ENCODE measurements around the gene CECR2. TPM values are rescaled to one million over a fixed set of nuclear protein-coding genes. Genes with fewer than 3 reads are reported as not detected.

The CECR2 gene
- total and polyA plus RNA-seq, 2 of the 8 experiments (the other 6 are each of a cell fraction or from before 2014, with no cell fraction given) = 18.3 to 123 TPM

GRCh38 chr22:17508110-17508509, 138.8 kb downstream of the CECR2 start:
- no peak overlapping the region for H2BK12ac ChIP-seq (ENCODE audit: low read depth, low read length)
- no peak overlapping the region for H4K91ac ChIP-seq (replicated peaks; ENCODE audit: insufficient read length, low read length)
- H3K56ac ChIP-seq (replicated peaks; ENCODE audit: insufficient read length, low read depth, low read length) = no peak overlapping the region
- H3K4me2 ChIP-seq (ENCODE audit: insufficient read depth in 1 of 2, low read depth in 2 of 2, low read length in 2 of 2) = no peak overlapping the region
- H2BK15ac ChIP-seq (ENCODE audit: low read length) = no peak overlapping the region
- WGBS, 2 experiments (ENCODE audit: extremely low coverage in 1 of 2, insufficient coverage in 1 of 2, insufficient read length in 1 of 2, insufficient replicate concordance in 2 of 2, low coverage in 1 of 2, low lambda C conversion rate in 2 of 2, missing lambda C conversion rate in 1 of 2) = 99% methylated on average over 3 of the region's 3 CpGs; no CpG with 5 or more reads in 1 of the 2 experiments
- H3K4me3 ChIP-seq (ENCODE audit: extremely low read depth in 1 of 4, insufficient read depth in 2 of 4, low read depth in 3 of 4, low read length in 4 of 4) = no peak overlapping the region
- ChIA-PET POLR2A (ENCODE audit: partially characterized antibody) (interaction anchor here (1.0 kb wide), 1 partner anchor 12 kb away, joined by 3 read pairs; no protein-coding TSS in a partner anchor), CTCF (ENCODE audit: partially characterized antibody) (no interaction called here)
- H2BK120ac ChIP-seq (replicated peaks; ENCODE audit: low read depth, low read length) = no peak overlapping the region
- no peak overlapping the region for H2AFZ ChIP-seq (ENCODE audit: low read length)
- H3K79me1 ChIP-seq (ENCODE audit: low read depth, low read length) = no peaks in the 10 kb centered on the region; the same call in 1 of the 2 replicates
- no peak overlapping the region for H3K23ac ChIP-seq (ENCODE audit: insufficient read length)
- H3K27ac ChIP-seq (ENCODE audit: low read depth, low read length) = no peak overlapping the region
- no peak overlapping the region for H3K9ac ChIP-seq (replicated peaks in 1 of 4; ENCODE audit: extremely low read depth in 1 of 4, low read depth in 3 of 4, low read length in 3 of 4)
- H3K4ac ChIP-seq (replicated peaks; ENCODE audit: insufficient read length, low read depth, low read length) = no peak overlapping the region
- H4K20me1 ChIP-seq (replicated peaks in 1 of 2; ENCODE audit: control insufficient read depth in 1 of 2, insufficient read depth in 2 of 2, low read length in 2 of 2) = peaks cover 2% of the 10 kb centered on the region in 2 experiments
- H3K14ac ChIP-seq (ENCODE audit: insufficient read length) = no peak overlapping the region
- no peak overlapping the region for H2BK20ac ChIP-seq (ENCODE audit: low read length)
- H4K8ac ChIP-seq (ENCODE audit: extremely low read depth, insufficient read depth, low read length) = no peak overlapping the region
- no peaks in the 10 kb centered on the region for H3K4me1 ChIP-seq (replicated peaks in 1 of 4; ENCODE audit: control insufficient read depth in 3 of 4, insufficient read depth in 4 of 4, low read length in 3 of 4)
- H3K9me3 ChIP-seq (ENCODE audit: insufficient read depth in 2 of 2, low read depth in 1 of 2, low read length in 1 of 2) = no peaks in the 10 kb centered on the region
- no peak overlapping the region for H3K18ac ChIP-seq (ENCODE audit: extremely low read depth, low read length)
- H3K36me3 ChIP-seq (ENCODE audit: control insufficient read depth in 2 of 4, insufficient read depth in 4 of 4, low read length in 3 of 4) = peaks cover 21 to 74% (median 55%) of the 10 kb centered on the region in 4 experiments
- FAIRE-seq = no peak
- no peak overlapping the region for H2AK5ac ChIP-seq (ENCODE audit: low read depth, low read length)
- H3K27me3 ChIP-seq (replicated peaks in 1 of 4; ENCODE audit: control insufficient read depth in 3 of 4, extremely low read depth in 1 of 4, insufficient read depth in 3 of 4, low read length in 3 of 4) = no peaks in the 10 kb centered on the region
- H4K5ac ChIP-seq (ENCODE audit: insufficient read length, low read depth, low read length) = no peak overlapping the region
- peaks cover 0 to 10% of the 10 kb centered on the region in 2 experiments; a peak in 1 of 4 replicates for H3K79me2 ChIP-seq (ENCODE audit: control insufficient read depth in 1 of 2, insufficient read depth in 2 of 2, low read length in 2 of 2)
- no peaks in the 10 kb centered on the region for H3K23me2 ChIP-seq (ENCODE audit: low read depth, low read length)
- H2BK5ac ChIP-seq (ENCODE audit: low read depth, low read length) = no peak overlapping the region
- no peak for DNase-seq (ENCODE audit: low read depth in 1 of 2, low spot score in 2 of 2)
- no peak for TF ChIP-seq RNF2 (IDR thresholded peaks at IDR 0.05; ENCODE audit: borderline replicate concordance, low read depth, low read length, missing control alignments, poor library complexity, severe bottlenecking)
- TF ChIP-seq JUND (IDR thresholded peaks at IDR 0.05; ENCODE audit: low read length) = no peak
- TF ChIP-seq PHF8 (conservative IDR thresholded peaks at IDR 0.05; ENCODE audit: low read depth, low read length) = no peak
- TF ChIP-seq TAF1 (IDR thresholded peaks at IDR 0.05; ENCODE audit: low read depth, low read length) = no peak
- TF ChIP-seq HDAC6 (IDR thresholded peaks at IDR 0.05; ENCODE audit: low read depth, low read length) = no peak
- no peak for TF ChIP-seq EGR1 (IDR thresholded peaks at IDR 0.05; ENCODE audit: borderline replicate concordance, low read depth, low read length)
- TF ChIP-seq GTF2F1 (IDR thresholded peaks at IDR 0.05; ENCODE audit: borderline replicate concordance, low read depth, low read length) = no peak
- TF ChIP-seq EZH2 (IDR thresholded peaks at IDR 0.05; ENCODE audit: low read depth, low read length, severe bottlenecking) = no peak
- TF ChIP-seq SUZ12 (IDR thresholded peaks at IDR 0.05; ENCODE audit: low read length) = no peak
- no peak for TF ChIP-seq KDM5A (IDR thresholded peaks at IDR 0.05; ENCODE audit: low read length)
- TF ChIP-seq RFX5 (IDR thresholded peaks at IDR 0.05; ENCODE audit: borderline replicate concordance, low read depth, low read length) = no peak
- no peak for TF ChIP-seq BACH1 (IDR thresholded peaks at IDR 0.05; ENCODE audit: low read length)
- no peak for TF ChIP-seq SIN3A (conservative IDR thresholded peaks at IDR 0.05 in 1 of 2, IDR thresholded peaks at IDR 0.05 in 1 of 2; ENCODE audit: low read depth in 1 of 2, low read length in 2 of 2)
- no peak for TF ChIP-seq KDM4A (IDR thresholded peaks at IDR 0.05; ENCODE audit: low read depth, low read length, severe bottlenecking)
